ENCODE data around the gene QSOX2. TPM values are rescaled to one million over a fixed set of nuclear protein-coding genes. Genes with fewer than 3 reads are reported as not detected.

QSOX2 gene
- total RNA-seq, 1 experiment from 2014 or later = 34.6 TPM

GRCh38 chr9:136199391-136200288 is 46.0 kb downstream of the QSOX2 start:
- no peaks in the 10 kb centered on the region for H4K20me1 ChIP-seq (ENCODE audit: insufficient read depth)
- H3K4me3 ChIP-seq = no peak overlapping the region
- no peak overlapping the region for H3K27ac ChIP-seq
- H3K27me3 ChIP-seq (ENCODE audit: insufficient read depth, low read depth) = peaks cover 16% of the 10 kb centered on the region; the same call in 1 of the 2 replicates
- DNase-seq = no peak
- ChIA-PET POLR2A (ENCODE audit: unreplicated experiment) (no interaction called here), CTCF (no interaction called here)
- no TSS peak for BruUV-seq (replicated peaks)
- no peaks in the 10 kb centered on the region for H3K9me2 ChIP-seq (ENCODE audit: insufficient read depth)
- intact Hi-C loops (cut with micrococcal nuclease; ENCODE audit: unreplicated experiment) = no loop called here
- H2AFZ ChIP-seq = no peak overlapping the region
- H3K4me2 ChIP-seq = no peak overlapping the region
- no peaks in the 10 kb centered on the region for H3F3A ChIP-seq (ENCODE audit: insufficient read depth, low read depth)
- peaks cover 12% of the 10 kb centered on the region for H3K4me1 ChIP-seq (replicated peaks; ENCODE audit: insufficient read depth)
- no peaks in the 10 kb centered on the region for H3K79me2 ChIP-seq (ENCODE audit: low read depth)
- H3K36me3 ChIP-seq (ENCODE audit: low read depth) = no peaks in the 10 kb centered on the region
- H3K9me3 ChIP-seq (ENCODE audit: insufficient read depth, low read depth) = no peaks in the 10 kb centered on the region
- TF ChIP-seq CTCF (conservative IDR thresholded peaks at IDR 0.05) (no peak), EZH2 (IDR thresholded peaks at IDR 0.05; ENCODE audit: low read depth) (no peak)

GRCh38 chr9:136198605-136199083 is 47.0 kb downstream of the QSOX2 start:
- BruUV-seq (replicated peaks) = no TSS peak
- Histone ChIP-seq H3K27me3 (ENCODE audit: insufficient read depth, low read depth) (peaks cover 16% of the 10 kb centered on the region; the same call in 1 of the 2 replicates), H3K9me3 (ENCODE audit: insufficient read depth, low read depth) (no peaks in the 10 kb centered on the region), H3F3A (ENCODE audit: insufficient read depth, low read depth) (no peaks in the 10 kb centered on the region), H3K4me3 (no peak overlapping the region), H3K4me1 (replicated peaks; ENCODE audit: insufficient read depth) (peaks cover 12% of the 10 kb centered on the region), H3K27ac (no peak overlapping the region), H3K4me2 (no peak overlapping the region), H3K36me3 (ENCODE audit: low read depth) (no peaks in the 10 kb centered on the region), H2AFZ (no peak overlapping the region), H4K20me1 (ENCODE audit: insufficient read depth) (no peaks in the 10 kb centered on the region), H3K9me2 (ENCODE audit: insufficient read depth) (no peaks in the 10 kb centered on the region), H3K79me2 (ENCODE audit: low read depth) (no peaks in the 10 kb centered on the region)
- ChIA-PET CTCF (no interaction called here), POLR2A (ENCODE audit: unreplicated experiment) (no interaction called here)
- TF ChIP-seq EZH2 (IDR thresholded peaks at IDR 0.05; ENCODE audit: low read depth) (no peak), CTCF (conservative IDR thresholded peaks at IDR 0.05) (no peak)
- no peak for DNase-seq
- intact Hi-C loops (cut with micrococcal nuclease; ENCODE audit: unreplicated experiment) = no loop called here

- H3K4me3 ChIP-seq = no peak overlapping the region
- intact Hi-C loops (cut with micrococcal nuclease; ENCODE audit: unreplicated experiment) = no loop called here
- CTCF ChIA-PET = no interaction called here
Measured at GRCh38 chr9:136197930-136198604, 47.5 kb downstream of the QSOX2 start.

More at GRCh38 chr9:136197930-136198604, 47.5 kb downstream of the QSOX2 start:
- H4K20me1 ChIP-seq (ENCODE audit: insufficient read depth) = no peaks in the 10 kb centered on the region
- BruUV-seq (replicated peaks) = no TSS peak
- H3K36me3 ChIP-seq (ENCODE audit: low read depth) = no peaks in the 10 kb centered on the region
- H3K27me3 ChIP-seq (ENCODE audit: insufficient read depth, low read depth) = peaks cover 16% of the 10 kb centered on the region; the same call in 1 of the 2 replicates
- H3K4me2 ChIP-seq = no peak overlapping the region
- H3K9me2 ChIP-seq (ENCODE audit: insufficient read depth) = no peaks in the 10 kb centered on the region
- no peak for TF ChIP-seq EZH2 (IDR thresholded peaks at IDR 0.05; ENCODE audit: low read depth)
- TF ChIP-seq CTCF (conservative IDR thresholded peaks at IDR 0.05) = no peak
- no peak for DNase-seq
- POLR2A ChIA-PET (ENCODE audit: unreplicated experiment) = no interaction called here
- no peak overlapping the region for H2AFZ ChIP-seq
- H3K27ac ChIP-seq = no peak overlapping the region
- H3F3A ChIP-seq (ENCODE audit: insufficient read depth, low read depth) = no peaks in the 10 kb centered on the region
- peaks cover 12% of the 10 kb centered on the region for H3K4me1 ChIP-seq (replicated peaks; ENCODE audit: insufficient read depth)
- H3K9me3 ChIP-seq (ENCODE audit: insufficient read depth, low read depth) = no peaks in the 10 kb centered on the region
- H3K79me2 ChIP-seq (ENCODE audit: low read depth) = no peaks in the 10 kb centered on the region
